ENCODE results near the gene OR1J2. TPM values are rescaled to one million over a fixed set of nuclear protein-coding genes. Genes with fewer than 3 reads are reported as not detected.

OR1J2 gene
- total RNA-seq = not detected

- DNase-seq (ENCODE audit: low spot score) = no peak
- TF ChIP-seq CTCF (IDR thresholded peaks at IDR 0.05) = no peak
- no peak for ATAC-seq (ENCODE audit: low FRiP score)
Observed at GRCh38 chr9:122510502-122510901, at the start of gene OR1J2. OR1J2 (plus strand) TSS chr9:122510802; CDS start chr9:122510802, 0 bp downstream.

GRCh38 chr9:122463828-122464632, 46.6 kb upstream of the OR1J2 start:
- DNase-seq (ENCODE audit: low spot score) (no peak), ATAC-seq (ENCODE audit: low FRiP score) (peak; percentile 19)
- TF ChIP-seq CTCF (IDR thresholded peaks at IDR 0.05) = no peak

GRCh38 chr9:122464633-122465567, 45.7 kb upstream of the OR1J2 start:
- TF ChIP-seq CTCF (IDR thresholded peaks at IDR 0.05) = peak in 1 of 3 donors; percentile 85
- peak; percentile 90 for ATAC-seq (ENCODE audit: low FRiP score)
- peak; percentile 38 for DNase-seq (ENCODE audit: low spot score)

- ATAC-seq (ENCODE audit: low FRiP score) (no peak), DNase-seq (ENCODE audit: low spot score) (no peak)
- TF ChIP-seq CTCF (IDR thresholded peaks at IDR 0.05) = no peak
Observed at GRCh38 chr9:122466456-122466855, 44.1 kb upstream of the OR1J2 start.

- TF ChIP-seq CTCF (IDR thresholded peaks at IDR 0.05) = no peak
- DNase-seq (ENCODE audit: low spot score) (no peak), ATAC-seq (ENCODE audit: low FRiP score) (no peak)
Observed at GRCh38 chr9:122468735-122469134, 41.9 kb upstream of the OR1J2 start.

- TF ChIP-seq CTCF (IDR thresholded peaks at IDR 0.05) = no peak
- ATAC-seq (ENCODE audit: low FRiP score) = no peak
- no peak for DNase-seq (ENCODE audit: low spot score)
Observed at GRCh38 chr9:122474561-122474960, 36.0 kb upstream of the OR1J2 start.

Data from omental fat pad (tissue), 4 donors.